OCI-LY1 (cell line): Measurements from ENCODE around the gene STAMBPL1.

ENCODE experiments used
- H2AFZ ChIP-seq: fragments of 200-600 bp; sonication (generic), shearing (Covaris generic); 2 replicates; pipeline ENCODE4 v1.6.0; 2014; ENCODE audit warnings: antibody characterized with exemption, mild to moderate bottlenecking, low read length
- H3F3A ChIP-seq: fragments of 200-600 bp; sonication (generic), shearing (Covaris generic); 2 replicates; pipeline ENCODE4 v1.6.0; 2014; ENCODE audit warnings: mild to moderate bottlenecking, antibody characterized with exemption, low read length, moderate library complexity; ENCODE audit not compliant: insufficient read depth
- H3K27ac ChIP-seq: fragments of 200-600 bp; sonication (generic); 2 replicates; pipeline ENCODE4 v1.5.1; 2014; ENCODE audit warnings: low read length, mixed run types, mild to moderate bottlenecking, low read depth; ENCODE audit not compliant: poor library complexity, severe bottlenecking
- H3K27me3 ChIP-seq: fragments of 200-600 bp; sonication (generic); 2 replicates; pipeline ENCODE4 v1.6.0; 2014; ENCODE audit warnings: antibody characterized with exemption, mild to moderate bottlenecking, low read length, moderate library complexity; ENCODE audit not compliant: insufficient read depth
- H3K36me3 ChIP-seq: fragments of 200-600 bp; sonication (generic); 2 replicates; pipeline ENCODE4 v1.6.1; 2014; ENCODE audit warnings: mild to moderate bottlenecking, antibody characterized with exemption, low read length, moderate library complexity, mixed read lengths; ENCODE audit not compliant: insufficient read depth
- H3K4me1 ChIP-seq: fragments of 200-600 bp; sonication (generic); 2 replicates; pipeline ENCODE4 v1.5.1; 2014; ENCODE audit warnings: mild to moderate bottlenecking, low read length, moderate library complexity; ENCODE audit not compliant: insufficient read depth, severe bottlenecking
- H3K4me2 ChIP-seq: fragments of 200-600 bp; sonication (generic), shearing (Covaris generic); 2 replicates; pipeline ENCODE4 v1.6.1; 2014; ENCODE audit warnings: low read length
- H3K4me3 ChIP-seq: fragments of 200-600 bp; sonication (generic); 2 replicates; pipeline ENCODE4 v1.5.1; 2014; ENCODE audit warnings: low read length, low read depth, mild to moderate bottlenecking, mixed read lengths; ENCODE audit not compliant: poor library complexity, severe bottlenecking
- H3K79me2 ChIP-seq: fragments of 200-600 bp; shearing (Covaris generic); 2 replicates; pipeline ENCODE4 v1.6.1; 2016; ENCODE audit warnings: mixed run types, low read length, mixed read lengths; ENCODE audit not compliant: insufficient read depth
- H3K9ac ChIP-seq: fragments of 200-600 bp; sonication (generic), shearing (Covaris generic); 2 replicates; pipeline ENCODE4 v1.6.1; 2014; ENCODE audit warnings: mild to moderate bottlenecking, low read length, mixed read lengths
- H3K9me2 ChIP-seq: fragments of 200-600 bp; sonication (generic), shearing (Covaris generic); 2 replicates; pipeline ENCODE4 v1.6.1; 2014; ENCODE audit warnings: low read depth, mild to moderate bottlenecking, low read length, mixed read lengths
- H3K9me3 ChIP-seq: fragments of 200-600 bp; shearing (Covaris generic); 2 replicates; pipeline ENCODE4 v1.6.1; 2014; ENCODE audit warnings: low read length, mixed read lengths
- H4K20me1 ChIP-seq: fragments of 200-600 bp; sonication (generic), shearing (Covaris generic); 2 replicates; pipeline ENCODE4 v1.6.0; 2016; ENCODE audit warnings: mild to moderate bottlenecking, low read length; ENCODE audit not compliant: insufficient read depth
- EZH2 ChIP-seq: fragments of 200-600 bp; sonication (generic), shearing (Covaris generic); IDR thresholded peaks from 2 replicates; pipeline ENCODE4 v1.8.0; 2017; ENCODE audit warnings: borderline replicate concordance, mixed run types, mild to moderate bottlenecking, antibody characterized with exemption, low read length, moderate library complexity, mixed read lengths
- TF ChIP-seq, protein P1 (sequence below): fragments of 200-600 bp; sonication (generic), shearing (Covaris generic); IDR thresholded peaks from 2 replicates; pipeline ENCODE4 v1.5.1; 2017; ENCODE audit warnings: mild to moderate bottlenecking, antibody characterized with exemption, low read length, moderate library complexity, mixed read lengths

STAMBPL1 gene

DNA sequence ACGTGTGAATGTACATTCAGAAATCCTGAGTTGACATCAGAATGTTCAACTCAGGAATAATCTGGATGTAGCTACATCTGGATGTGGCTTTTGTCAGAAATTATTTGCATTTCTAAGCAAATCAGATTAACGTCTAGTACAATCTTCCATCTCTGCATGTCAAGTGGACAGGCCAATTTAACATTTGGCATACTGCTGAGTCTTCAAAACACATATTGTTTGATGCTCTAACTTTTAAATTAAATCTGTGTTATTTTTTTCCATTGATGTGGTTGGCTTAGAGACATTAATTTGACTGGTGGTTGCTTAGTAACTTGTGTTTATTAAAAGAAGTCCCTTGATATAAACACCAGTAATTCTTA is 3.4 kb downstream of the STAMBPL1 start:
- Histone ChIP-seq H3K4me2 (peak overlapping the region; percentile 19; the same call in 1 of the 2 replicates), H4K20me1 (no peaks in the 10 kb centered on the region), H3K4me3 (no peak overlapping the region), H3K27me3 (no peaks in the 10 kb centered on the region), H3K9me3 (no peaks in the 10 kb centered on the region), H3K9me2 (no peaks in the 10 kb centered on the region), H3K27ac (peak overlapping the region; percentile 57), H3K4me1 (peaks cover 80% of the 10 kb centered on the region), H2AFZ (no peak overlapping the region), H3F3A (no peaks in the 10 kb centered on the region), H3K9ac (no peak overlapping the region), H3K79me2 (peaks cover 34% of the 10 kb centered on the region), H3K36me3 (no peaks in the 10 kb centered on the region)
- TF ChIP-seq, protein P1, sequence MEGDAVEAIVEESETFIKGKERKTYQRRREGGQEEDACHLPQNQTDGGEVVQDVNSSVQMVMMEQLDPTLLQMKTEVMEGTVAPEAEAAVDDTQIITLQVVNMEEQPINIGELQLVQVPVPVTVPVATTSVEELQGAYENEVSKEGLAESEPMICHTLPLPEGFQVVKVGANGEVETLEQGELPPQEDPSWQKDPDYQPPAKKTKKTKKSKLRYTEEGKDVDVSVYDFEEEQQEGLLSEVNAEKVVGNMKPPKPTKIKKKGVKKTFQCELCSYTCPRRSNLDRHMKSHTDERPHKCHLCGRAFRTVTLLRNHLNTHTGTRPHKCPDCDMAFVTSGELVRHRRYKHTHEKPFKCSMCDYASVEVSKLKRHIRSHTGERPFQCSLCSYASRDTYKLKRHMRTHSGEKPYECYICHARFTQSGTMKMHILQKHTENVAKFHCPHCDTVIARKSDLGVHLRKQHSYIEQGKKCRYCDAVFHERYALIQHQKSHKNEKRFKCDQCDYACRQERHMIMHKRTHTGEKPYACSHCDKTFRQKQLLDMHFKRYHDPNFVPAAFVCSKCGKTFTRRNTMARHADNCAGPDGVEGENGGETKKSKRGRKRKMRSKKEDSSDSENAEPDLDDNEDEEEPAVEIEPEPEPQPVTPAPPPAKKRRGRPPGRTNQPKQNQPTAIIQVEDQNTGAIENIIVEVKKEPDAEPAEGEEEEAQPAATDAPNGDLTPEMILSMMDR, result no peak
- TF ChIP-seq EZH2, result no peak

DNA sequence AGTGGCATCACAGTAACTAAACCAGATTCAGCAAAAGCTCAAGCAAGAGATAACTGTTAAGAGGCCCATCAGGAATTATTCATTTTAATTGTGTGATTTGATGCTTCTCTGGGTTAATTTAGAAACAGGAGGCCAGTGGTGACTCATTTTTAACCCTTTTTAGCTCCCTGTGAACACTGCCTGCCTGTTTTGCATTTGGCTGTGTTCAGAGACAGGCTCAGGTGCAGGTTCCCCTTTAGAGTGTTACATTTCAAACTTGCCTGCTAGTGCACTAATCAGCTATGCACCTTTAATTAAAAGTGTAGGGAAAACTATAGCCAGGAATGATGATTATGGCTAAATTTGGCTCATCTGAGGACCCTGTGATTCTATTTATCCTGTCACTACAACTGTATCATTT is 6.5 kb downstream of the STAMBPL1 start:
- H3F3A ChIP-seq, result no peaks in the 10 kb centered on the region
- peaks cover 78% of the 10 kb centered on the region for H3K4me1 ChIP-seq
- no peaks in the 10 kb centered on the region for H3K9me3 ChIP-seq
- no peaks in the 10 kb centered on the region for H3K9me2 ChIP-seq
- peak overlapping the region; percentile 27; the same call in 1 of the 2 replicates for H3K9ac ChIP-seq
- TF ChIP-seq, protein P1, result no peak
- no peak for TF ChIP-seq EZH2
- H3K4me3 ChIP-seq, result peak overlapping the region; percentile 28
- H3K36me3 ChIP-seq, result no peaks in the 10 kb centered on the region
- no peaks in the 10 kb centered on the region for H4K20me1 ChIP-seq
- H3K79me2 ChIP-seq, result peaks cover 43% of the 10 kb centered on the region
- no peak overlapping the region for H2AFZ ChIP-seq
- peak overlapping the region; percentile 58 for H3K4me2 ChIP-seq
- no peaks in the 10 kb centered on the region for H3K27me3 ChIP-seq
- H3K27ac ChIP-seq, result peak overlapping the region; percentile 57

DNA sequence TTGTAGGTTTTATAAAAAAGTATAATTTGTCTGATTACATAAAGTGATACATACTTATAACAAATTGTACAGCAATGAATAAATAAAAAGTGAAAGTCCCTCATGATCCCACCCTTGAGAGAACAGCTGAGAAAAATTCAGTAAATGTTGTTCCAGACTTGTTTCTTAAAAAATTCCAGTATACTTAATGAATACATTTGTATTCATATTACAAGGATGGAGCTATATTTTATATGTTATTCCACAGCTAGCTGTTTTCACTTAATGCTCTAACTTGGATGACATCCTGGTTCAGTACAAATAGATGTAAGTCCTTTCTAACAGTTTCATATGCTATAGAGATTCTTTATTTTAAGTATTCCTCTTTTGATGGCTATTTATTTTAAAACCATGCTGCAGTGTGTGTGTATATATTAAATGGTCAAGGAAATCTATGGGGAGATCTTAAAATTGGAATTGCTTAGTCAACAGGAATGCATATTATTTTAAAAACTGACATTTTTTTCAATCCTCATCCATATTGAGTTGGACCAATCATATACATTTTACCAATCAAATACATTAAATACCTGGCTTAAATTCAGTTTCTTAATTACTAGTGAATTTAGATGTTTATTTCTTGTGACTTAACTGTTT is 8.9 kb downstream of the STAMBPL1 start:
- Histone ChIP-seq H3K9me2 (no peaks in the 10 kb centered on the region), H3F3A (no peaks in the 10 kb centered on the region), H3K9ac (no peak overlapping the region), H3K4me1 (peaks cover 54% of the 10 kb centered on the region), H4K20me1 (no peaks in the 10 kb centered on the region), H3K4me2 (no peak overlapping the region), H3K4me3 (no peak overlapping the region), H2AFZ (no peak overlapping the region), H3K79me2 (peaks cover 24% of the 10 kb centered on the region), H3K9me3 (no peaks in the 10 kb centered on the region), H3K36me3 (no peaks in the 10 kb centered on the region), H3K27me3 (no peaks in the 10 kb centered on the region), H3K27ac (no peak overlapping the region)
- TF ChIP-seq, protein P1, result no peak
- no peak for TF ChIP-seq EZH2
